NCI-H82 (cell line): ENCODE measurements around the gene SOHLH1.

ENCODE experiments used
- DNase-seq: peaks from one replicate; lab custom pipeline; 2025; lab: John Stamatoyannopoulos, UW

SOHLH1 gene

GRCh38 chr9:135729480-135729879, 30.2 kb upstream of the SOHLH1 start:
- no peak for DNase-seq

- DNase-seq = no peak
Measured at GRCh38 chr9:135728436-135729110, 29.3 kb upstream of the SOHLH1 start.

GRCh38 chr9:135727257-135727875, 28.1 kb upstream of the SOHLH1 start:
- no peak for DNase-seq

- no peak for DNase-seq
Measured at GRCh38 chr9:135726138-135726853, 27.0 kb upstream of the SOHLH1 start.

GRCh38 chr9:135724186-135724787, 25.0 kb upstream of the SOHLH1 start:
- no peak for DNase-seq

- DNase-seq = no peak
Measured at GRCh38 chr9:135722365-135722764, 23.1 kb upstream of the SOHLH1 start.

GRCh38 chr9:135719472-135719871, 20.2 kb upstream of the SOHLH1 start:
- DNase-seq = no peak

GRCh38 chr9:135718616-135719015, 19.3 kb upstream of the SOHLH1 start:
- no peak for DNase-seq

- no peak for DNase-seq
Measured at GRCh38 chr9:135717410-135717809, 18.1 kb upstream of the SOHLH1 start.

GRCh38 chr9:135716045-135716444, 16.8 kb upstream of the SOHLH1 start:
- DNase-seq = no peak

GRCh38 chr9:135715056-135715595, 15.8 kb upstream of the SOHLH1 start:
- no peak for DNase-seq

GRCh38 chr9:135714242-135715055, 15.2 kb upstream of the SOHLH1 start:
- no peak for DNase-seq

GRCh38 chr9:135712613-135713295, 13.5 kb upstream of the SOHLH1 start:
- no peak for DNase-seq

- no peak for DNase-seq
Measured at GRCh38 chr9:135711881-135712280, 12.6 kb upstream of the SOHLH1 start.

- no peak for DNase-seq
Measured at GRCh38 chr9:135711391-135711790, 12.1 kb upstream of the SOHLH1 start.

- no peak for DNase-seq
Measured at GRCh38 chr9:135708164-135708563, 8.9 kb upstream of the SOHLH1 start.

GRCh38 chr9:135707252-135708138, 8.2 kb upstream of the SOHLH1 start:
- no peak for DNase-seq

- no peak for DNase-seq
Measured at GRCh38 chr9:135706288-135706687, 7.0 kb upstream of the SOHLH1 start.

- no peak for DNase-seq
Measured at GRCh38 chr9:135705376-135705775, 6.1 kb upstream of the SOHLH1 start.

GRCh38 chr9:135704483-135704882, 5.2 kb upstream of the SOHLH1 start:
- DNase-seq = no peak
